Parathyroid adenoma (tissue), 2 donors: ENCODE measurements around the gene MCAM.

ENCODE experiments used
- H2AFZ ChIP-seq: fragments of 300-600 bp; sonication (generic); one replicate; pipeline ENCODE4 v1.7.0; 2017; ENCODE audit warnings: antibody characterized with exemption, mild to moderate bottlenecking
- H3K27ac ChIP-seq: fragments of 300-600 bp; sonication (generic); one replicate; pipeline ENCODE4 v1.7.0; 2017
- H3K27me3 ChIP-seq: fragments of 300-600 bp; sonication (generic); one replicate; pipeline ENCODE4 v1.7.0; 2017; ENCODE audit warnings: low read length; ENCODE audit not compliant: control insufficient read depth, insufficient read depth
- H3K36me3 ChIP-seq: fragments of 300-600 bp; sonication (generic); one replicate; pipeline ENCODE4 v1.7.0; 2017; ENCODE audit warnings: low read length; ENCODE audit not compliant: control insufficient read depth, insufficient read depth
- H3K4me1 ChIP-seq: fragments of 300-600 bp; sonication (generic); one replicate; pipeline ENCODE4 v1.7.0; 2017; ENCODE audit warnings: control low read depth
- H3K4me2 ChIP-seq: fragments of 300-600 bp; sonication (generic); one replicate; pipeline ENCODE4 v1.7.0; 2017; ENCODE audit warnings: low read length
- H3K4me3 ChIP-seq: fragments of 300-600 bp; sonication (generic); one replicate; pipeline ENCODE4 v1.7.0; 2017; ENCODE audit warnings: low read depth, low read length
- H3K79me2 ChIP-seq: fragments of 300-600 bp; sonication (generic); one replicate; pipeline ENCODE4 v1.7.0; 2017; ENCODE audit warnings: control low read depth
- H3K9ac ChIP-seq: fragments of 300-600 bp; sonication (generic); one replicate; pipeline ENCODE4 v1.7.0; 2017; ENCODE audit warnings: mild to moderate bottlenecking
- H3K9me3 ChIP-seq: fragments of 300-600 bp; sonication (generic); one replicate; pipeline ENCODE4 v1.7.0; 2017; ENCODE audit warnings: low read length; ENCODE audit not compliant: control insufficient read depth
- TF ChIP-seq, protein P1 (sequence below): fragments of 300-600 bp; sonication (generic); IDR thresholded peaks from one replicate; pipeline ENCODE4 v1.7.0; 2017; ENCODE audit warnings: antibody characterized with exemption, mild to moderate bottlenecking
- donor health status: primary hyperparathyroidism.

Gene MCAM

DNA sequence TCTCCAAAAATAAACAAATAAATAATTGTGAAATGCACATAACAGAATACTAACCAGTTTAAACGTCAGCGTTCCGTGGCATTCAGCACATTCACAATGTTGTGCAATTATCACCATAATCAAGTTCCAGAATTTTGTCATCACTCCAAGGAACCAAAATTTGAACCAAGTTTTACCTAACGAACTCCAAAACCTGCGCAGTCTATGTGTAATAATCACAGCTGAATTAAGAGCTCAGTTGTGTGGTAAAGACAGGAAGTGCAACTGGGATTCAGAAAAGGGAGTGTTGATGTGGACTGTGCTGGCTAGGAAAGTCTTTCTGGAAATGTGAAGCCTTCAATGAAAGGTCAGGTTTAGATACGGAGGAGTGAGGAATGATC lies 5.4 kb upstream of the MCAM start:
- peaks cover 4% of the 10 kb centered on the region for H3K4me1 ChIP-seq
- no peaks in the 10 kb centered on the region for H3K27me3 ChIP-seq
- no peaks in the 10 kb centered on the region for H3K36me3 ChIP-seq
- H3K9ac ChIP-seq: no peak overlapping the region
- no peak overlapping the region for H2AFZ ChIP-seq
- TF ChIP-seq, protein P1, sequence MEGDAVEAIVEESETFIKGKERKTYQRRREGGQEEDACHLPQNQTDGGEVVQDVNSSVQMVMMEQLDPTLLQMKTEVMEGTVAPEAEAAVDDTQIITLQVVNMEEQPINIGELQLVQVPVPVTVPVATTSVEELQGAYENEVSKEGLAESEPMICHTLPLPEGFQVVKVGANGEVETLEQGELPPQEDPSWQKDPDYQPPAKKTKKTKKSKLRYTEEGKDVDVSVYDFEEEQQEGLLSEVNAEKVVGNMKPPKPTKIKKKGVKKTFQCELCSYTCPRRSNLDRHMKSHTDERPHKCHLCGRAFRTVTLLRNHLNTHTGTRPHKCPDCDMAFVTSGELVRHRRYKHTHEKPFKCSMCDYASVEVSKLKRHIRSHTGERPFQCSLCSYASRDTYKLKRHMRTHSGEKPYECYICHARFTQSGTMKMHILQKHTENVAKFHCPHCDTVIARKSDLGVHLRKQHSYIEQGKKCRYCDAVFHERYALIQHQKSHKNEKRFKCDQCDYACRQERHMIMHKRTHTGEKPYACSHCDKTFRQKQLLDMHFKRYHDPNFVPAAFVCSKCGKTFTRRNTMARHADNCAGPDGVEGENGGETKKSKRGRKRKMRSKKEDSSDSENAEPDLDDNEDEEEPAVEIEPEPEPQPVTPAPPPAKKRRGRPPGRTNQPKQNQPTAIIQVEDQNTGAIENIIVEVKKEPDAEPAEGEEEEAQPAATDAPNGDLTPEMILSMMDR: no peak
- no peak overlapping the region for H3K4me2 ChIP-seq
- H3K9me3 ChIP-seq: no peaks in the 10 kb centered on the region
- H3K79me2 ChIP-seq: no peaks in the 10 kb centered on the region
- no peak overlapping the region for H3K27ac ChIP-seq
- no peak overlapping the region for H3K4me3 ChIP-seq

DNA sequence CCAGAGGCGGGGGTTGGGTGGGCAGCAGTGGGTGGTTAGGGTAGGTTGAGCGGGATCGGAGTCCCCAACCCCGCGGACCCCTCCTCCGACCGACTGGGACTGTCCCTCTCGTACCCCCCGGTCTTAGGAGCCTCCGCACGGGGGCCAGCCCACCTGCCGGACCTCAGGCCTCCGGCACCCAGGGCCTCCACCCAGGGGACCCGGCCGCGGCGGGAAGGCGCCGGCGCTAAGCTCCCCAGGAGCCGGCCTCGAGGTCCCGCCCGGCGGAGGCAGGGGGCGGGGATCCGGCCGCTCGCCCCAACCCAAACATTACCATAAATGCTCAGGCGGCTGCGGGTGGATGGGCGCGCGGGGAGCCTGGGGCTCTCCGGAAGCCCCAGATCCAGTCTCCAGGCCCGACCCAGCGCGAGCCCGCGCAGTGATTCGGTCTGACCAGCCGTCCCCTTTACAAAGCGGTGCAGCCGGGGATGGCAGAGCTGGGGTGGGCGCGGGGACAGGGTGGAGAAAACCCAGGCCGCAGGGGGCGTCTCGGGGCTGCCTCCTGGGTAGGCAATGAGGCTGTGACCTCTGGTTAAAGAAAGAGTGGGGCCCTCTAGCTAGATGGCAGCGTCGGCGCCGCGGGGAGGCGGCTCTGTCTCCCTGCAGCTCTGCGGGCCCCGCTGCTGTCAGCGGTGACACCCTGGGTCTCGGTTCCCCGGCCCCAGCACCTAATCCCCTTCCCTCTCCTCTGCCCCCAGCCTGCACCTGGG lies 4.0 kb upstream of the MCAM start:
- peak overlapping the region; percentile 44 for H3K4me3 ChIP-seq
- no peaks in the 10 kb centered on the region for H3K9me3 ChIP-seq
- peak overlapping the region; percentile 70 for H3K27ac ChIP-seq
- TF ChIP-seq, protein P1: no peak
- no peak overlapping the region for H3K9ac ChIP-seq
- peaks cover 4% of the 10 kb centered on the region for H3K4me1 ChIP-seq
- no peaks in the 10 kb centered on the region for H3K27me3 ChIP-seq
- H3K79me2 ChIP-seq: no peaks in the 10 kb centered on the region
- H3K4me2 ChIP-seq: peak overlapping the region; percentile 75
- H3K36me3 ChIP-seq: no peaks in the 10 kb centered on the region
- H2AFZ ChIP-seq: peak overlapping the region; percentile 88

DNA sequence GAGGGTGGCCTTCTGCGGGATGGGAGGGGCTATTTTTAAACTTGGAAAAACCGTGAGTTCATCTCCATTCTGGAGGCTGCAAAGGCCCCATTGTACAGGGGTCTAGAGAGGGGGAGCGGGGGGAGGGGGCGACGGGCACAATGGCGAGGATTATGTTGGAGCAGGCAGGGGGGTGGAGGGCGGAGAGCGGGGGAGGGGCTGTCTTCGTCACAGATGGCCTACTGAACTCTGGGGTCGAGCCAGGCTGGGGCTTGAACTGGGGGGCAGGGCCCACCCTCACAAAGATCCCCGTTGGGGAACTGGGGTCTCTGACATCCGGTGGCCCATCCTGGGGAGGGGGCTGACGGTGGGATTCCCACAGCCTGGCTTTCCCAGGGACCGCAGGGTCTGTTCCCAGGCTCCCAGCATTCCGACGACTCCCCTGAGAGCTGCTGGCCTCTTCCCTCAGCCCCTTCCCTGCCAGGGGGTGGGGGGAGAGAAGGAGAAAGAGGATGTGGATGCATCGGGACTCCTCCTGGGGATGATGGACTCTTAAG lies 3.4 kb upstream of the MCAM start:
- Histone ChIP-seq H3K4me3 (peak overlapping the region; percentile 44), H2AFZ (peak overlapping the region; percentile 88), H3K4me2 (peak overlapping the region; percentile 75), H3K9me3 (no peaks in the 10 kb centered on the region), H3K79me2 (no peaks in the 10 kb centered on the region), H3K36me3 (no peaks in the 10 kb centered on the region), H3K9ac (no peak overlapping the region), H3K4me1 (peaks cover 4% of the 10 kb centered on the region), H3K27me3 (no peaks in the 10 kb centered on the region), H3K27ac (peak overlapping the region; percentile 70)
- TF ChIP-seq, protein P1: no peak

DNA sequence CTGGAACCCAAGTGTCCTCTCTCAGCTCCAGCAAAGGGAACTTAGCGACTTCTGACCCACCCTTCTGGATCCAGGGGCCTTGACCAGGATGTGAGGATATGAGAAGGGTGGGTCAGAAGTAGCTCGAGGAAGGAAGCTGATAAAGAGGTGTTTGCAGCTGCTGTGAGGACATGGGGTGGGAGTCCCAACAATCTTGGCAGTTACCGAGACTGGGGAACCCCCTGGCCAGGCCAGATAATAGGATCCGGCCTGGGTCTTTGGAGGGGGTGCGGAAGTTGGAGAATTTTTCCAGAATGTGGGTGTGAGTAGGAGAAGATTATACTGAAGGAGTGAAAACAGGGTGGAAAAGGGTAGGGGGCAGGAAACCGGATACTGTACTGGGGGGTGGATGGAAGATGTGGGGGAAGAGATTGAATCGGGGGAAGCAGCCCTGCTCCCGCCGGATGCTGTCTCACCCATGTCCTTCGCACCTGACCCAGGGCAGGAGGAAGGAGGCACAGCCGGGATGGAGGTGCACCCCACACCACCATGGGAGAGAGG lies 2.8 kb upstream of the MCAM start:
- Histone ChIP-seq H3K9ac (no peak overlapping the region), H3K27ac (peak overlapping the region; percentile 70), H3K4me3 (no peak overlapping the region), H3K27me3 (no peaks in the 10 kb centered on the region), H3K79me2 (no peaks in the 10 kb centered on the region), H3K4me2 (no peak overlapping the region), H3K9me3 (no peaks in the 10 kb centered on the region), H3K4me1 (peaks cover 4% of the 10 kb centered on the region), H3K36me3 (no peaks in the 10 kb centered on the region), H2AFZ (no peak overlapping the region)
- TF ChIP-seq, protein P1: no peak
